ENCODE data around the gene SSBP3. TPM values are rescaled to one million over a fixed set of nuclear protein-coding genes. Genes with fewer than 3 reads are reported as not detected.

The SSBP3 gene
- total RNA-seq, 1 experiment from 2014 or later: 42.1 TPM

DNA sequence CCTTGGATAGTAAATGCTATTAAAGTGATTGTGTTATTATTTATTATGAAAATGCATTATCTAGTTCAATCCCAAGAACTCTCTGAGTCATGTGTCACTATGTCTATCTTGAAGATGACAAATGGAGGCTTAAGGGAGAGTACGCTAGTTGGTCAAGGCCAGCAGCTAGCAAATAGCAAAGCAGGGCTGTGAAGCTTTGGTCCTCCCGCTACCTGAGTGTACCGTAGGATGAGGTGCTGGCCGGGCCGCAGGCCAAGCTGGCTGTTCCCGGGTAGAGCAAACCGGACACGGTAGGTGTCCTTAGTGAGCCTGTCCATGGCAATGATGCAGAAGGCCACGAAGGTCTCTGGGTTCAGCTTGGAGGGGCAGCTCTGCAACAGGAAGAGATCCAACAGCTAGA, 215.7 kb downstream of the SSBP3 start:
- no peak overlapping the region for H3K4me3 Mint-ChIP-seq (ENCODE audit: unreplicated experiment)
- intact Hi-C loops (cut with micrococcal nuclease; ENCODE audit: unreplicated experiment): no loop called here
- H3K4me3 ChIP-seq (ENCODE audit: low read depth, low read length): no peak overlapping the region
- no peaks in the 10 kb centered on the region for H3K9me3 ChIP-seq
- BruUV-seq (replicated peaks): no TSS peak
- H3K27me3 ChIP-seq (replicated peaks; ENCODE audit: control insufficient read depth, insufficient read depth, low read length): no peaks in the 10 kb centered on the region
- ChIA-PET POLR2A (no interaction called here), CTCF (no interaction called here)
- DNase-seq: no peak
- H3K27me3 Mint-ChIP-seq (ENCODE audit: insufficient read depth, unreplicated experiment): no peaks in the 10 kb centered on the region
- H3K36me3 Mint-ChIP-seq (ENCODE audit: insufficient read depth, unreplicated experiment): no peaks in the 10 kb centered on the region
- H3K4me1 Mint-ChIP-seq (ENCODE audit: low read depth, unreplicated experiment): no peaks in the 10 kb centered on the region
- no peaks in the 10 kb centered on the region for H3K4me1 ChIP-seq
- TF ChIP-seq, protein P1, sequence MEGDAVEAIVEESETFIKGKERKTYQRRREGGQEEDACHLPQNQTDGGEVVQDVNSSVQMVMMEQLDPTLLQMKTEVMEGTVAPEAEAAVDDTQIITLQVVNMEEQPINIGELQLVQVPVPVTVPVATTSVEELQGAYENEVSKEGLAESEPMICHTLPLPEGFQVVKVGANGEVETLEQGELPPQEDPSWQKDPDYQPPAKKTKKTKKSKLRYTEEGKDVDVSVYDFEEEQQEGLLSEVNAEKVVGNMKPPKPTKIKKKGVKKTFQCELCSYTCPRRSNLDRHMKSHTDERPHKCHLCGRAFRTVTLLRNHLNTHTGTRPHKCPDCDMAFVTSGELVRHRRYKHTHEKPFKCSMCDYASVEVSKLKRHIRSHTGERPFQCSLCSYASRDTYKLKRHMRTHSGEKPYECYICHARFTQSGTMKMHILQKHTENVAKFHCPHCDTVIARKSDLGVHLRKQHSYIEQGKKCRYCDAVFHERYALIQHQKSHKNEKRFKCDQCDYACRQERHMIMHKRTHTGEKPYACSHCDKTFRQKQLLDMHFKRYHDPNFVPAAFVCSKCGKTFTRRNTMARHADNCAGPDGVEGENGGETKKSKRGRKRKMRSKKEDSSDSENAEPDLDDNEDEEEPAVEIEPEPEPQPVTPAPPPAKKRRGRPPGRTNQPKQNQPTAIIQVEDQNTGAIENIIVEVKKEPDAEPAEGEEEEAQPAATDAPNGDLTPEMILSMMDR (IDR thresholded peaks at IDR 0.05; ENCODE audit: insufficient read depth in 1 of 2, low read depth in 1 of 2, low read length in 1 of 2, severe bottlenecking in 1 of 2, unreplicated experiment in 1 of 2): no peak
- no peak overlapping the region for H3K27ac Mint-ChIP-seq (ENCODE audit: unreplicated experiment)
- H3K9me3 Mint-ChIP-seq (ENCODE audit: unreplicated experiment): no peaks in the 10 kb centered on the region
- H3K36me3 ChIP-seq (ENCODE audit: control insufficient read depth, insufficient read depth, low read length): no peaks in the 10 kb centered on the region

DNA sequence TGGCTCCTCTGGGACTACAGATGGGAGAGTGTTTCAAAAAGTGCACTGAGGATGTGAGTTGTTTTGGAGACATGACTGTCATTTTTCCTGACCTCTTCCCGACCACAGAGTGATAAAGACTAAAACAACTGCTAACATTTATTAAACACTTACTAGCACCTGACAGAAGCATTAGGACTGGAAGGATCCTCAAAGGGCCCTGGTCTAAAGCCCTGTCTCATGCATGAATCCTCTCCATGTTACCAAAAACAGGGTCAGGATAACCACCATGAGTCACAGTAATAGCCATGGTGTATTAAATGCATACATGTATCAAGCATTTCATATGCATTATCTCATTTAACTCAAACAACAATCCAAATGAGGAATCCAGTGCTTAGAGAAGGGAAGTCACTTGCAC, 217.9 kb downstream of the SSBP3 start:
- H3K27me3 ChIP-seq (replicated peaks; ENCODE audit: control insufficient read depth, insufficient read depth, low read length): no peaks in the 10 kb centered on the region
- Mint-ChIP-seq H3K27ac (ENCODE audit: unreplicated experiment) (no peak overlapping the region), H3K4me3 (ENCODE audit: unreplicated experiment) (no peak overlapping the region), H3K27me3 (ENCODE audit: insufficient read depth, unreplicated experiment) (no peaks in the 10 kb centered on the region), H3K36me3 (ENCODE audit: insufficient read depth, unreplicated experiment) (no peaks in the 10 kb centered on the region), H3K9me3 (ENCODE audit: unreplicated experiment) (no peaks in the 10 kb centered on the region), H3K4me1 (ENCODE audit: low read depth, unreplicated experiment) (no peaks in the 10 kb centered on the region)
- TF ChIP-seq, protein P1 (IDR thresholded peaks at IDR 0.05; ENCODE audit: insufficient read depth in 1 of 2, low read depth in 1 of 2, low read length in 1 of 2, severe bottlenecking in 1 of 2, unreplicated experiment in 1 of 2): no peak
- no peak overlapping the region for H3K4me3 ChIP-seq (ENCODE audit: low read depth, low read length)
- DNase-seq: no peak
- ChIA-PET CTCF (no interaction called here), POLR2A (no interaction called here)
- no peaks in the 10 kb centered on the region for H3K36me3 ChIP-seq (ENCODE audit: control insufficient read depth, insufficient read depth, low read length)
- H3K9me3 ChIP-seq: no peaks in the 10 kb centered on the region
- intact Hi-C loops (cut with micrococcal nuclease; ENCODE audit: unreplicated experiment): no loop called here
- no TSS peak for BruUV-seq (replicated peaks)
- no peaks in the 10 kb centered on the region for H3K4me1 ChIP-seq

DNA sequence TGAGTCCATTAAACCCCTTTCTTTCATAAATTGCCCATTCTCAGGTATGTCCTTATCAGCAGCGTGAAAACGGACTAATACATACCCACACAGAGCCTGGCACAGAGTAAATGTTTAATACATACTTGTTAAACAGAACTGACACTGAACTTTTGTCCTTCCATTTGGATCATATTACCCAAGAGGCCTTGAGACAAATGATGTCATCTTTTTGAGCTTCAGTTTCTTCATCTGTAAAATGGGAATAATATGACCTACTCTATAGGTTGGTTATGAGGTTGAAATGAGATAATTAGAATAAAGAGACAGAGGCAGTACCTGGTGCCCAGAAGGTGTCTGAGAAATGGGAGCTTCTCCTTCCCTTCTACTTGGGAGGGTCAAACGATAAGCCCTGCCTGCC, 220.1 kb downstream of the SSBP3 start:
- H3K27me3 Mint-ChIP-seq (ENCODE audit: insufficient read depth, unreplicated experiment): no peaks in the 10 kb centered on the region
- no peaks in the 10 kb centered on the region for H3K36me3 Mint-ChIP-seq (ENCODE audit: insufficient read depth, unreplicated experiment)
- no peak for DNase-seq
- Histone ChIP-seq H3K4me1 (no peaks in the 10 kb centered on the region), H3K36me3 (ENCODE audit: control insufficient read depth, insufficient read depth, low read length) (no peaks in the 10 kb centered on the region), H3K4me3 (ENCODE audit: low read depth, low read length) (no peak overlapping the region), H3K9me3 (no peaks in the 10 kb centered on the region), H3K27me3 (replicated peaks; ENCODE audit: control insufficient read depth, insufficient read depth, low read length) (no peaks in the 10 kb centered on the region)
- no TSS peak for BruUV-seq (replicated peaks)
- H3K4me3 Mint-ChIP-seq (ENCODE audit: unreplicated experiment): no peak overlapping the region
- CTCF ChIA-PET: no interaction called here
- TF ChIP-seq, protein P1 (IDR thresholded peaks at IDR 0.05; ENCODE audit: insufficient read depth in 1 of 2, low read depth in 1 of 2, low read length in 1 of 2, severe bottlenecking in 1 of 2, unreplicated experiment in 1 of 2): no peak
- H3K4me1 Mint-ChIP-seq (ENCODE audit: low read depth, unreplicated experiment): no peaks in the 10 kb centered on the region
- H3K27ac Mint-ChIP-seq (ENCODE audit: unreplicated experiment): no peak overlapping the region
- H3K9me3 Mint-ChIP-seq (ENCODE audit: unreplicated experiment): no peaks in the 10 kb centered on the region
- POLR2A ChIA-PET: no interaction called here
- intact Hi-C loops (cut with micrococcal nuclease; ENCODE audit: unreplicated experiment): no loop called here
